Measurements from ENCODE around the gene PTPN14. TPM values are rescaled to one million over a fixed set of nuclear protein-coding genes. Genes with fewer than 3 reads are reported as not detected.

The PTPN14 gene
- polyA plus RNA-seq, 1 donor from 2014 or later, result 0.07 TPM

GRCh38 chr1:214369364-214369763 lies 182.0 kb downstream of the PTPN14 start:
- Histone ChIP-seq H3K9me3 (ENCODE audit: low read length) (no peaks in the 10 kb centered on the region), H4K20me1 (ENCODE audit: insufficient read depth) (no peaks in the 10 kb centered on the region), H2AFZ (ENCODE audit: low read depth, low read length) (no peak overlapping the region), H3K79me2 (replicated peaks; ENCODE audit: insufficient read depth, low read length) (no peaks in the 10 kb centered on the region), H3K36me3 (ENCODE audit: insufficient read depth, low read length) (no peaks in the 10 kb centered on the region), H3K4me3 (ENCODE audit: low read length) (no peak overlapping the region), H3K9ac (ENCODE audit: low read length) (no peak overlapping the region), H3F3A (ENCODE audit: insufficient read depth, low read length, poor library complexity, severe bottlenecking) (no peaks in the 10 kb centered on the region), H3K27me3 (ENCODE audit: insufficient read depth, low read depth, low read length) (no peaks in the 10 kb centered on the region), H3K4me2 (ENCODE audit: low read length) (no peak overlapping the region), H3K9me2 (ENCODE audit: insufficient read depth, low read length) (no peaks in the 10 kb centered on the region), H3K27ac (ENCODE audit: low read length) (no peak overlapping the region)
- TF ChIP-seq, protein P1, sequence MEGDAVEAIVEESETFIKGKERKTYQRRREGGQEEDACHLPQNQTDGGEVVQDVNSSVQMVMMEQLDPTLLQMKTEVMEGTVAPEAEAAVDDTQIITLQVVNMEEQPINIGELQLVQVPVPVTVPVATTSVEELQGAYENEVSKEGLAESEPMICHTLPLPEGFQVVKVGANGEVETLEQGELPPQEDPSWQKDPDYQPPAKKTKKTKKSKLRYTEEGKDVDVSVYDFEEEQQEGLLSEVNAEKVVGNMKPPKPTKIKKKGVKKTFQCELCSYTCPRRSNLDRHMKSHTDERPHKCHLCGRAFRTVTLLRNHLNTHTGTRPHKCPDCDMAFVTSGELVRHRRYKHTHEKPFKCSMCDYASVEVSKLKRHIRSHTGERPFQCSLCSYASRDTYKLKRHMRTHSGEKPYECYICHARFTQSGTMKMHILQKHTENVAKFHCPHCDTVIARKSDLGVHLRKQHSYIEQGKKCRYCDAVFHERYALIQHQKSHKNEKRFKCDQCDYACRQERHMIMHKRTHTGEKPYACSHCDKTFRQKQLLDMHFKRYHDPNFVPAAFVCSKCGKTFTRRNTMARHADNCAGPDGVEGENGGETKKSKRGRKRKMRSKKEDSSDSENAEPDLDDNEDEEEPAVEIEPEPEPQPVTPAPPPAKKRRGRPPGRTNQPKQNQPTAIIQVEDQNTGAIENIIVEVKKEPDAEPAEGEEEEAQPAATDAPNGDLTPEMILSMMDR (IDR thresholded peaks at IDR 0.05; ENCODE audit: poor library complexity, severe bottlenecking), result no peak
- TF ChIP-seq MXI1 (conservative IDR thresholded peaks at IDR 0.05; ENCODE audit: poor library complexity, severe bottlenecking), result no peak
- TF ChIP-seq EP300 (conservative IDR thresholded peaks at IDR 0.05; ENCODE audit: poor library complexity, severe bottlenecking), result no peak
- TF ChIP-seq POLR2AphosphoS5 (IDR thresholded peaks at IDR 0.05), result no peak
- no peak for TF ChIP-seq TAF1 (IDR thresholded peaks at IDR 0.05; ENCODE audit: low read depth)
- TF ChIP-seq EZH2 (IDR thresholded peaks at IDR 0.05; ENCODE audit: borderline replicate concordance, insufficient read depth, low read length, poor library complexity, severe bottlenecking), result no peak
- no peak for TF ChIP-seq RAD21 (conservative IDR thresholded peaks at IDR 0.05)
- no peak for TF ChIP-seq REST (IDR thresholded peaks at IDR 0.05; ENCODE audit: borderline replicate concordance)

GRCh38 chr1:214367841-214368240 lies 183.6 kb downstream of the PTPN14 start:
- no peak overlapping the region for H3K4me2 ChIP-seq (ENCODE audit: low read length)
- H3K79me2 ChIP-seq (replicated peaks; ENCODE audit: insufficient read depth, low read length), result no peaks in the 10 kb centered on the region
- H3K9me2 ChIP-seq (ENCODE audit: insufficient read depth, low read length), result no peaks in the 10 kb centered on the region
- no peaks in the 10 kb centered on the region for H3F3A ChIP-seq (ENCODE audit: insufficient read depth, low read length, poor library complexity, severe bottlenecking)
- H3K27me3 ChIP-seq (ENCODE audit: insufficient read depth, low read depth, low read length), result no peaks in the 10 kb centered on the region
- H3K9me3 ChIP-seq (ENCODE audit: low read length), result no peaks in the 10 kb centered on the region
- H2AFZ ChIP-seq (ENCODE audit: low read depth, low read length), result no peak overlapping the region
- no peak overlapping the region for H3K27ac ChIP-seq (ENCODE audit: low read length)
- H4K20me1 ChIP-seq (ENCODE audit: insufficient read depth), result no peaks in the 10 kb centered on the region
- no peak overlapping the region for H3K9ac ChIP-seq (ENCODE audit: low read length)
- no peak overlapping the region for H3K4me3 ChIP-seq (ENCODE audit: low read length)
- H3K36me3 ChIP-seq (ENCODE audit: insufficient read depth, low read length), result no peaks in the 10 kb centered on the region
- TF ChIP-seq SMC3 (conservative IDR thresholded peaks at IDR 0.05; ENCODE audit: poor library complexity) (no peak), REST (IDR thresholded peaks at IDR 0.05; ENCODE audit: borderline replicate concordance) (no peak)

All from neural cell (in vitro differentiated cells).